ENCODE measurements around the gene RERG. TPM values are rescaled to one million over a fixed set of nuclear protein-coding genes. Genes with fewer than 3 reads are reported as not detected.

Gene RERG
- total RNA-seq, 2 donors from 2014 or later, result 12.7 to 13.3 TPM

DNA sequence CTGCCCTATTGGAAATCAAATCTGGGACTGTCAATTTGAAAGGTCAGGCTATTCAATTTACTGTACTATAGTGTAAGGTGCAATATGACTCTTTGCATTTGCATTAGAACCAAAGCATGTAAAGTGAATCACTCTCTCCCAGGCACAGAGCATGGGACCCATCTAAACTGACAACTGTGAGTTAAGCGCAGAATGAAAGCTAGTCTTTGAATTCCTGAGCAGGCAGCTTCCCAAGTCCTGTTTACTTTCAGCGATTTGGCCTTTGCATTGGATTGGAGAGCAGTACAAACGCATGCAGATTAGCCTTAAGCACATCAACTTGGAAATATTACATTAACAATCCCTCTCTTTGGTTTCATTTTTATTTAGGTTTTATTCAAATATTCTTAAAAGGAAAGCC lies 74.6 kb downstream of the RERG start:
- H3K36me3 ChIP-seq, result no peaks in the 10 kb centered on the region
- H3K27me3 ChIP-seq (replicated peaks; ENCODE audit: insufficient read depth), result no peaks in the 10 kb centered on the region
- H3K4me1 ChIP-seq (replicated peaks), result no peaks in the 10 kb centered on the region
- no peak overlapping the region for H3K4me3 ChIP-seq
- 24% methylated on average over 3 of the region's 3 CpGs for whole genome bisulfite sequencing
- intact Hi-C loops (cut with DNase I), result loop anchor here (5.0 kb wide), 1 partner anchor 134 kb away; no protein-coding TSS in a partner anchor
- no peaks in the 10 kb centered on the region for H3K9me3 ChIP-seq
- no peak for TF ChIP-seq POLR2A (IDR thresholded peaks at IDR 0.05)
- no peak for TF ChIP-seq POLR2AphosphoS5 (IDR thresholded peaks at IDR 0.05)
- TF ChIP-seq, protein P1, sequence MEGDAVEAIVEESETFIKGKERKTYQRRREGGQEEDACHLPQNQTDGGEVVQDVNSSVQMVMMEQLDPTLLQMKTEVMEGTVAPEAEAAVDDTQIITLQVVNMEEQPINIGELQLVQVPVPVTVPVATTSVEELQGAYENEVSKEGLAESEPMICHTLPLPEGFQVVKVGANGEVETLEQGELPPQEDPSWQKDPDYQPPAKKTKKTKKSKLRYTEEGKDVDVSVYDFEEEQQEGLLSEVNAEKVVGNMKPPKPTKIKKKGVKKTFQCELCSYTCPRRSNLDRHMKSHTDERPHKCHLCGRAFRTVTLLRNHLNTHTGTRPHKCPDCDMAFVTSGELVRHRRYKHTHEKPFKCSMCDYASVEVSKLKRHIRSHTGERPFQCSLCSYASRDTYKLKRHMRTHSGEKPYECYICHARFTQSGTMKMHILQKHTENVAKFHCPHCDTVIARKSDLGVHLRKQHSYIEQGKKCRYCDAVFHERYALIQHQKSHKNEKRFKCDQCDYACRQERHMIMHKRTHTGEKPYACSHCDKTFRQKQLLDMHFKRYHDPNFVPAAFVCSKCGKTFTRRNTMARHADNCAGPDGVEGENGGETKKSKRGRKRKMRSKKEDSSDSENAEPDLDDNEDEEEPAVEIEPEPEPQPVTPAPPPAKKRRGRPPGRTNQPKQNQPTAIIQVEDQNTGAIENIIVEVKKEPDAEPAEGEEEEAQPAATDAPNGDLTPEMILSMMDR (IDR thresholded peaks at IDR 0.05), result no peak
- no peak for DNase-seq (ENCODE audit: low spot score)
- H3K27ac ChIP-seq, result no peak overlapping the region

DNA sequence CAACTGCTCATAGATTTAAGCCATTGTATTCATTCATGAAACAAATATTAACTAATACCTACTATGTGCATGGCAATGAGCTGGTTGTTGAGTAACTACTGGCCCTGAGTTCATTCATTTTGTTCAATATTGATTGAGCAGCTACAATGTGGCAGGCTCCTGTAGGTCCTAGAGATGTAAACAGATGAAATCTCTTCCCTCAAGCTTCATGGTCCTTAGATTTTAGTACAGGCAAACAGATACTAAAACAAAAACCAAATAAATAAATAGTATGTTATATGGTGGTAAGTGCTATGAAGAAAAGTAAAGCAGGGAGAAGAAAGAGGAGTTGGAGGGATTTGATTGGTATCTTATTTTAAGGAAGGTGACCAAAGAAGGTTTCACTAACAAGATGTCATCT lies 77.8 kb downstream of the RERG start:
- no peaks in the 10 kb centered on the region for H3K27me3 ChIP-seq (replicated peaks; ENCODE audit: insufficient read depth)
- H3K27ac ChIP-seq, result no peak overlapping the region
- intact Hi-C loops (cut with DNase I), result no loop called here
- H3K9me3 ChIP-seq, result no peaks in the 10 kb centered on the region
- H3K4me1 ChIP-seq (replicated peaks), result no peaks in the 10 kb centered on the region
- no peak for DNase-seq (ENCODE audit: low spot score)
- no peaks in the 10 kb centered on the region for H3K36me3 ChIP-seq
- no peak for TF ChIP-seq POLR2AphosphoS5 (IDR thresholded peaks at IDR 0.05)
- TF ChIP-seq, protein P1 (IDR thresholded peaks at IDR 0.05), result no peak
- TF ChIP-seq POLR2A (IDR thresholded peaks at IDR 0.05), result no peak
- no peak overlapping the region for H3K4me3 ChIP-seq

DNA sequence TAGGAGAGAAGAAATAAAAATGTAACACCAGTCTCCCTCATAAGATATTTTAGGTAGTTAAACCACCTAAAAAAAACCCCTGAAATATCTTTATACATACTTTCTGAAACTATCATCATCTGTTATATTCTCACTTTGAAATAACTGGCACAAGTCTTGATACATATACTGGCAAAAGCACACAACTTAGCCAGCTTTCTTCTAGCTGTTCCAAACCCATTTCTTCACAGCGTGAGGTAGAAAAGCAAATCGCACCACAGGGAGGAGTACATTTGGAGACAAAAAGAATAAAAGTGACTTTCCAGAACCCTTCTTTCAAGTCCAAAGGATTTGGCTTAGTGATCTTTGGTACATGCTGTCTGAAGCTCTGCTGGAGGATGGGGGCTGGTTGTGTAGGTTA lies 78.5 kb downstream of the RERG start:
- no peak for DNase-seq (ENCODE audit: low spot score)
- WGBS, result 92% methylated on average over 2 of the region's 2 CpGs
- TF ChIP-seq POLR2AphosphoS5 (IDR thresholded peaks at IDR 0.05), result no peak
- TF ChIP-seq, protein P1 (IDR thresholded peaks at IDR 0.05), result no peak
- no peak for TF ChIP-seq POLR2A (IDR thresholded peaks at IDR 0.05)
- Histone ChIP-seq H3K4me3 (no peak overlapping the region), H3K9me3 (no peaks in the 10 kb centered on the region), H3K27ac (no peak overlapping the region), H3K27me3 (replicated peaks; ENCODE audit: insufficient read depth) (no peaks in the 10 kb centered on the region), H3K36me3 (no peaks in the 10 kb centered on the region), H3K4me1 (replicated peaks) (no peaks in the 10 kb centered on the region)
- intact Hi-C loops (cut with DNase I), result no loop called here

DNA sequence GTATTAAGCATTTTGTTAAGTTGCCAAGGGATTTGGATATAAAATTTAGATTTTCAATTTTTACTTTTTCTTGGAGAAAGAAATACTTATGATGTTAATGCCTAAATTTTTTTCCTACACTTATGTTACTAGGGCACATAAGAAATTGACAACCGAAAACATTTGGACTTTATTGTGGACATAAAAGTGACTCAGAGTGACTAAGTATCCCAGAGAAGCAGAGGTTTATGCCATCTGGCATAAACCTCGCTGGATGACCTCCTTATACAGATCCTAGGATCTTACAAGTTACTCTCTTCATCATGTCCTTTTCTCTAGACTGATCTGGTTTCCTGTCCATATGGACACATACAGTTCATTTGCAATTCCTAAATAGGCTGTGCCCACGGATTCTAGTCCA lies 89.8 kb downstream of the RERG start:
- no peaks in the 10 kb centered on the region for H3K9me3 ChIP-seq
- 65% methylated on average over 3 of the region's 3 CpGs for WGBS
- no peak for TF ChIP-seq POLR2A (IDR thresholded peaks at IDR 0.05)
- no peak for TF ChIP-seq POLR2AphosphoS5 (IDR thresholded peaks at IDR 0.05)
- TF ChIP-seq, protein P1 (IDR thresholded peaks at IDR 0.05), result no peak
- no peak overlapping the region for H3K27ac ChIP-seq
- H3K27me3 ChIP-seq (replicated peaks; ENCODE audit: insufficient read depth), result no peaks in the 10 kb centered on the region
- H3K4me1 ChIP-seq (replicated peaks), result no peaks in the 10 kb centered on the region
- intact Hi-C loops (cut with DNase I), result no loop called here
- H3K4me3 ChIP-seq, result no peak overlapping the region
- H3K36me3 ChIP-seq, result no peaks in the 10 kb centered on the region
- DNase-seq (ENCODE audit: low spot score), result no peak

DNA sequence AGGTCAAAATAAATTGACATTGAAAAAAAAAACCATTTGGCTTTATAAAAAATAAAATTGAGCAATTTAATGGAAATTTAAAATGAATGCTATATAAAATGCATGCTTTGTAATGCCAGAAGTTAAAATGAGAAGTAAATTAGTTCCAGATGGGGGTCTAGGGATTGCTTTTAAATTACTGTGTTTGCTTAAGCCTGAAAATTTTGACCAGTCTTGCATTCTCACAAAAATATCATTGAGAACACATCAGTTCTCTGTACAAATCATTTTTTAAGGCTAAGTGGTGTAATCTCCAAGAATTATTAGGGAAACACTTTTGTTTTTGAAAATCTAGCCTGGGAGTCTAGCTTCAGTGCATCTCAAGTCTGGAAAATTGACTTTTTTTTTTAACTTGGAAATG lies 90.7 kb downstream of the RERG start:
- Histone ChIP-seq H3K27ac (no peak overlapping the region), H3K36me3 (no peaks in the 10 kb centered on the region), H3K9me3 (no peaks in the 10 kb centered on the region), H3K27me3 (replicated peaks; ENCODE audit: insufficient read depth) (no peaks in the 10 kb centered on the region), H3K4me1 (replicated peaks) (no peaks in the 10 kb centered on the region), H3K4me3 (no peak overlapping the region)
- no peak for DNase-seq (ENCODE audit: low spot score)
- TF ChIP-seq, protein P1 (IDR thresholded peaks at IDR 0.05), result no peak
- TF ChIP-seq POLR2AphosphoS5 (IDR thresholded peaks at IDR 0.05) (no peak), POLR2A (IDR thresholded peaks at IDR 0.05) (no peak)
- intact Hi-C loops (cut with DNase I), result no loop called here

Measured in prostate gland (tissue), 2 donors.